Activated naive CD8-positive, alpha-beta T cell (primary cell): Measurements from ENCODE around the gene OGFOD2.

ENCODE experiments used
- H3K27ac Mint-ChIP-seq: one replicate; pipeline ENCODE4 v1.8.0; 2021; ENCODE audit warnings: mixed read lengths
- H3K27me3 Mint-ChIP-seq: one replicate; pipeline ENCODE4 v1.8.0; 2021; ENCODE audit warnings: mixed read lengths
- H3K36me3 Mint-ChIP-seq: one replicate; pipeline ENCODE4 v1.8.0; 2021; ENCODE audit warnings: mixed read lengths
- H3K4me1 Mint-ChIP-seq: one replicate; pipeline ENCODE4 v1.8.0; 2021; ENCODE audit warnings: low read depth, mixed read lengths
- H3K4me3 Mint-ChIP-seq: one replicate; pipeline ENCODE4 v1.8.0; 2021; ENCODE audit warnings: mild to moderate bottlenecking, mixed read lengths
- H3K9me3 Mint-ChIP-seq: one replicate; pipeline ENCODE4 v1.8.0; 2021; ENCODE audit warnings: low read depth, mixed read lengths

The OGFOD2 gene

GRCh38 chr12:122946690-122947341 lies 28.2 kb upstream of the OGFOD2 start:
- H3K9me3 Mint-ChIP-seq: no peaks in the 10 kb centered on the region
- H3K36me3 Mint-ChIP-seq: no peaks in the 10 kb centered on the region
- no peak overlapping the region for H3K27ac Mint-ChIP-seq
- peak overlapping the region; percentile 38 for H3K4me3 Mint-ChIP-seq
- no peaks in the 10 kb centered on the region for H3K27me3 Mint-ChIP-seq
- H3K4me1 Mint-ChIP-seq: peaks cover 11% of the 10 kb centered on the region

GRCh38 chr12:122947352-122947792 lies 27.7 kb upstream of the OGFOD2 start:
- H3K4me3 Mint-ChIP-seq: no peak overlapping the region
- H3K36me3 Mint-ChIP-seq: no peaks in the 10 kb centered on the region
- peaks cover 11% of the 10 kb centered on the region for H3K4me1 Mint-ChIP-seq
- no peak overlapping the region for H3K27ac Mint-ChIP-seq
- H3K9me3 Mint-ChIP-seq: no peaks in the 10 kb centered on the region
- H3K27me3 Mint-ChIP-seq: no peaks in the 10 kb centered on the region

GRCh38 chr12:122948605-122949004 lies 26.4 kb upstream of the OGFOD2 start:
- Mint-ChIP-seq H3K4me3 (no peak overlapping the region), H3K27ac (no peak overlapping the region), H3K9me3 (no peaks in the 10 kb centered on the region), H3K27me3 (no peaks in the 10 kb centered on the region), H3K4me1 (peaks cover 11% of the 10 kb centered on the region), H3K36me3 (no peaks in the 10 kb centered on the region)

- Mint-ChIP-seq H3K4me3 (no peak overlapping the region), H3K36me3 (no peaks in the 10 kb centered on the region), H3K4me1 (peaks cover 11% of the 10 kb centered on the region), H3K27ac (no peak overlapping the region), H3K27me3 (no peaks in the 10 kb centered on the region), H3K9me3 (no peaks in the 10 kb centered on the region)
Observed at GRCh38 chr12:122949405-122949804, 25.6 kb upstream of the OGFOD2 start.

- Mint-ChIP-seq H3K9me3 (no peaks in the 10 kb centered on the region), H3K4me1 (peaks cover 11% of the 10 kb centered on the region), H3K4me3 (no peak overlapping the region), H3K27ac (no peak overlapping the region), H3K27me3 (no peaks in the 10 kb centered on the region), H3K36me3 (no peaks in the 10 kb centered on the region)
Observed at GRCh38 chr12:122949816-122950675, 25.0 kb upstream of the OGFOD2 start.

- H3K27me3 Mint-ChIP-seq: no peaks in the 10 kb centered on the region
- H3K27ac Mint-ChIP-seq: no peak overlapping the region
- no peak overlapping the region for H3K4me3 Mint-ChIP-seq
- peaks cover 9% of the 10 kb centered on the region for H3K4me1 Mint-ChIP-seq
- no peaks in the 10 kb centered on the region for H3K9me3 Mint-ChIP-seq
- no peaks in the 10 kb centered on the region for H3K36me3 Mint-ChIP-seq
Observed at GRCh38 chr12:122951406-122951805, 23.6 kb upstream of the OGFOD2 start.

GRCh38 chr12:122951979-122952892 lies 22.8 kb upstream of the OGFOD2 start:
- H3K36me3 Mint-ChIP-seq: no peaks in the 10 kb centered on the region
- no peaks in the 10 kb centered on the region for H3K9me3 Mint-ChIP-seq
- no peaks in the 10 kb centered on the region for H3K27me3 Mint-ChIP-seq
- H3K27ac Mint-ChIP-seq: no peak overlapping the region
- no peak overlapping the region for H3K4me3 Mint-ChIP-seq
- H3K4me1 Mint-ChIP-seq: peaks cover under 1% of the 10 kb centered on the region

GRCh38 chr12:122955156-122955555 lies 19.9 kb upstream of the OGFOD2 start:
- H3K27me3 Mint-ChIP-seq: no peaks in the 10 kb centered on the region
- H3K4me1 Mint-ChIP-seq: no peaks in the 10 kb centered on the region
- H3K9me3 Mint-ChIP-seq: no peaks in the 10 kb centered on the region
- H3K4me3 Mint-ChIP-seq: no peak overlapping the region
- H3K36me3 Mint-ChIP-seq: no peaks in the 10 kb centered on the region
- no peak overlapping the region for H3K27ac Mint-ChIP-seq

- no peaks in the 10 kb centered on the region for H3K4me1 Mint-ChIP-seq
- no peaks in the 10 kb centered on the region for H3K27me3 Mint-ChIP-seq
- H3K9me3 Mint-ChIP-seq: no peaks in the 10 kb centered on the region
- H3K27ac Mint-ChIP-seq: no peak overlapping the region
- H3K36me3 Mint-ChIP-seq: no peaks in the 10 kb centered on the region
- H3K4me3 Mint-ChIP-seq: no peak overlapping the region
Observed at GRCh38 chr12:122956035-122956434, 19.0 kb upstream of the OGFOD2 start.

GRCh38 chr12:122958198-122958888 lies 16.7 kb upstream of the OGFOD2 start:
- Mint-ChIP-seq H3K9me3 (no peaks in the 10 kb centered on the region), H3K4me1 (no peaks in the 10 kb centered on the region), H3K36me3 (no peaks in the 10 kb centered on the region), H3K4me3 (no peak overlapping the region), H3K27me3 (no peaks in the 10 kb centered on the region), H3K27ac (no peak overlapping the region)

- Mint-ChIP-seq H3K4me1 (peaks cover under 1% of the 10 kb centered on the region), H3K36me3 (no peaks in the 10 kb centered on the region), H3K4me3 (no peak overlapping the region), H3K27me3 (no peaks in the 10 kb centered on the region), H3K9me3 (no peaks in the 10 kb centered on the region), H3K27ac (no peak overlapping the region)
Observed at GRCh38 chr12:122959566-122960192, 15.4 kb upstream of the OGFOD2 start.

GRCh38 chr12:122960193-122960569 lies 14.9 kb upstream of the OGFOD2 start:
- Mint-ChIP-seq H3K9me3 (no peaks in the 10 kb centered on the region), H3K4me1 (peaks cover 4% of the 10 kb centered on the region), H3K36me3 (no peaks in the 10 kb centered on the region), H3K4me3 (no peak overlapping the region), H3K27ac (no peak overlapping the region), H3K27me3 (no peaks in the 10 kb centered on the region)

- Mint-ChIP-seq H3K27ac (no peak overlapping the region), H3K9me3 (no peaks in the 10 kb centered on the region), H3K27me3 (no peaks in the 10 kb centered on the region), H3K4me3 (no peak overlapping the region), H3K4me1 (peaks cover 5% of the 10 kb centered on the region), H3K36me3 (no peaks in the 10 kb centered on the region)
Observed at GRCh38 chr12:122961531-122962329, 13.3 kb upstream of the OGFOD2 start.
